Smooth muscle cell (in vitro differentiated cells): ENCODE data around the gene SWT1. TPM values are rescaled to one million over a fixed set of nuclear protein-coding genes. Genes with fewer than 3 reads are reported as not detected.
"Not testable (repeated sequence)": the region's sequence is repeated elsewhere in the genome, so short reads cannot be mapped to it uniquely, and the experiment has no call there.

ENCODE experiments used
- DNase-seq: peaks from one replicate; lab custom pipeline; 2025; ENCODE audit not compliant: unreplicated experiment; lab: John Stamatoyannopoulos, UW
- H2AFZ ChIP-seq: fragments of 200-600 bp; sonication (generic); 2 replicates; pipeline ENCODE4 v1.6.0; 2016; ENCODE audit warnings: antibody characterized with exemption, low read depth, mild to moderate bottlenecking
- H3F3A ChIP-seq: fragments of 200-600 bp; sonication (generic); 2 replicates; pipeline ENCODE4 v1.6.0; 2017; ENCODE audit warnings: antibody characterized with exemption, low read depth
- H3K27ac ChIP-seq: fragments of 200-600 bp; sonication (generic); 2 replicates; pipeline ENCODE4 v1.5.1; 2016; ENCODE audit warnings: low read depth, mild to moderate bottlenecking
- H3K27me3 ChIP-seq: fragments of 200-600 bp; sonication (generic); 2 replicates; pipeline ENCODE4 v1.6.1; 2016; ENCODE audit warnings: low read depth, mild to moderate bottlenecking
- H3K36me3 ChIP-seq: fragments of 200-600 bp; sonication (generic); 2 replicates; pipeline ENCODE4 v1.5.1; 2016; ENCODE audit warnings: low read depth
- H3K4me1 ChIP-seq: fragments of 200-600 bp; sonication (generic); 2 replicates; pipeline ENCODE4 v1.5.1; 2016; ENCODE audit warnings: low read depth
- H3K4me2 ChIP-seq: fragments of 200-600 bp; sonication (generic); 2 replicates; pipeline ENCODE4 v1.6.0; 2016; ENCODE audit warnings: mild to moderate bottlenecking
- H3K4me3 ChIP-seq: fragments of 200-600 bp; sonication (generic); 2 replicates; pipeline ENCODE4 v1.5.1; 2016; ENCODE audit warnings: mild to moderate bottlenecking
- H3K79me2 ChIP-seq: fragments of 200-600 bp; sonication (generic); 2 replicates; pipeline ENCODE4 v1.6.0; 2016; ENCODE audit warnings: low read depth, mild to moderate bottlenecking
- H3K9ac ChIP-seq: fragments of 200-600 bp; sonication (generic); 2 replicates; pipeline ENCODE4 v1.6.0; 2016; ENCODE audit warnings: low read depth
- H3K9me3 ChIP-seq: fragments of 200-600 bp; sonication (generic); replicated peaks from 2 replicates; pipeline ENCODE4 v1.5.1; 2016; ENCODE audit warnings: low read depth
- H4K20me1 ChIP-seq: fragments of 200-600 bp; sonication (generic); 2 replicates; pipeline ENCODE4 v1.6.0; 2016; ENCODE audit warnings: low read depth
- CTCF ChIP-seq: fragments of 200-600 bp; sonication (generic); IDR thresholded peaks from 2 replicates; pipeline ENCODE4 v1.5.1; 2017; ENCODE audit warnings: borderline replicate concordance, mild to moderate bottlenecking, antibody characterized with exemption; ENCODE audit not compliant: insufficient read depth, poor library complexity, severe bottlenecking
- WGBS: methylation state at CpG from one replicate; pipeline ENCODE4 v1.1.7; 2016; ENCODE audit warnings: low lambda C conversion rate; 5-methylcytosine and 5-hydroxymethylcytosine counted together
- polyA plus RNA-seq: library from polyadenylated mRNA; unstranded; fragments of >200 nt; fragmentation: Nextera tagmentation; extraction: Ambion mirVana; gene quantifications from 2 replicates; pipeline ENCODE4 v1.2.1, GENCODE V29; 2016
- total RNA-seq: library from RNA; depleted of rRNA; stranded (reverse); fragments of >200 nt; gene quantifications from 2 replicates; pipeline ENCODE4 v1.2.3, GENCODE V29; 2014

The SWT1 gene
- total and polyA plus RNA-seq, 2 experiments from 2014 or later: 1.7 to 11.2 TPM

- Histone ChIP-seq H3K27ac (no peak overlapping the region), H3K27me3 (no peaks in the 10 kb centered on the region), H4K20me1 (no peaks in the 10 kb centered on the region), H3K4me2 (no peak overlapping the region), H2AFZ (no peak overlapping the region), H3K36me3 (peaks cover 4% of the 10 kb centered on the region), H3K4me1 (no peaks in the 10 kb centered on the region), H3K9ac (no peak overlapping the region), H3F3A (no peaks in the 10 kb centered on the region), H3K79me2 (no peaks in the 10 kb centered on the region), H3K9me3 (no peaks in the 10 kb centered on the region), H3K4me3 (no peak overlapping the region)
- no peak for DNase-seq
- TF ChIP-seq CTCF: no peak
- 91% methylated on average over 8 of the region's 8 CpGs for WGBS
These were observed 43.9 kb downstream of the SWT1 start for GRCh38 chr1:185200889-185201288.

GRCh38 chr1:185207170-185207569 lies 50.2 kb downstream of the SWT1 start:
- TF ChIP-seq CTCF: no peak
- Histone ChIP-seq H3K79me2 (no peaks in the 10 kb centered on the region), H3K4me1 (no peaks in the 10 kb centered on the region), H3F3A (no peaks in the 10 kb centered on the region), H4K20me1 (no peaks in the 10 kb centered on the region), H3K36me3 (no peaks in the 10 kb centered on the region), H3K9me3 (no peaks in the 10 kb centered on the region), H3K27ac (no peak overlapping the region), H3K9ac (no peak overlapping the region), H2AFZ (no peak overlapping the region), H3K4me2 (no peak overlapping the region), H3K27me3 (no peaks in the 10 kb centered on the region), H3K4me3 (no peak overlapping the region)
- DNase-seq: no peak

- no peak overlapping the region for H3K27ac ChIP-seq
- H3F3A ChIP-seq: no peaks in the 10 kb centered on the region
- no peak for TF ChIP-seq CTCF
- no peaks in the 10 kb centered on the region for H3K79me2 ChIP-seq
- no peaks in the 10 kb centered on the region for H3K4me1 ChIP-seq
- H3K36me3 ChIP-seq: no peaks in the 10 kb centered on the region
- no peak overlapping the region for H3K4me2 ChIP-seq
- H3K9me3 ChIP-seq: no peaks in the 10 kb centered on the region
- DNase-seq: no peak
- H3K4me3 ChIP-seq: no peak overlapping the region
- no peak overlapping the region for H2AFZ ChIP-seq
- WGBS: 94% methylated on average over 3 of the region's 3 CpGs
- no peaks in the 10 kb centered on the region for H4K20me1 ChIP-seq
- H3K27me3 ChIP-seq: no peaks in the 10 kb centered on the region
- no peak overlapping the region for H3K9ac ChIP-seq
These were observed 51.1 kb downstream of the SWT1 start for GRCh38 chr1:185207980-185208602.

GRCh38 chr1:185208626-185209180 lies 51.7 kb downstream of the SWT1 start:
- no peak for TF ChIP-seq CTCF

GRCh38 chr1:185209357-185209756 lies 52.4 kb downstream of the SWT1 start:
- not testable (repeated sequence) for H3K9ac ChIP-seq, H3K4me3 ChIP-seq, H3K79me2 ChIP-seq, H4K20me1 ChIP-seq, H3K27me3 ChIP-seq, H3K36me3 ChIP-seq, H3K4me2 ChIP-seq, H3K27ac ChIP-seq, DNase-seq, H3K9me3 ChIP-seq, H3K4me1 ChIP-seq, H2AFZ ChIP-seq, H3F3A ChIP-seq
- 100% methylated on average over 1 of the region's 1 CpG for WGBS

More at GRCh38 chr1:185208626-185209180, 51.7 kb downstream of the SWT1 start:
- no peak for DNase-seq
- no peak overlapping the region for H3K4me2 ChIP-seq
- H3K27ac ChIP-seq: no peak overlapping the region
- H3K4me3 ChIP-seq: no peak overlapping the region
- H3K9me3 ChIP-seq: no peaks in the 10 kb centered on the region
- no peaks in the 10 kb centered on the region for H3K79me2 ChIP-seq
- no peak overlapping the region for H3K9ac ChIP-seq
- H3K36me3 ChIP-seq: no peaks in the 10 kb centered on the region
- 69% methylated on average over 5 of the region's 5 CpGs for WGBS
- H3F3A ChIP-seq: no peaks in the 10 kb centered on the region
- no peaks in the 10 kb centered on the region for H3K4me1 ChIP-seq
- no peak overlapping the region for H2AFZ ChIP-seq
- no peaks in the 10 kb centered on the region for H4K20me1 ChIP-seq
- no peaks in the 10 kb centered on the region for H3K27me3 ChIP-seq
